ENCODE data around the gene PTPN6. TPM values are rescaled to one million over a fixed set of nuclear protein-coding genes. Genes with fewer than 3 reads are reported as not detected.

Gene PTPN6
- total RNA-seq, 1 donor from 2014 or later = 0.65 TPM

DNA sequence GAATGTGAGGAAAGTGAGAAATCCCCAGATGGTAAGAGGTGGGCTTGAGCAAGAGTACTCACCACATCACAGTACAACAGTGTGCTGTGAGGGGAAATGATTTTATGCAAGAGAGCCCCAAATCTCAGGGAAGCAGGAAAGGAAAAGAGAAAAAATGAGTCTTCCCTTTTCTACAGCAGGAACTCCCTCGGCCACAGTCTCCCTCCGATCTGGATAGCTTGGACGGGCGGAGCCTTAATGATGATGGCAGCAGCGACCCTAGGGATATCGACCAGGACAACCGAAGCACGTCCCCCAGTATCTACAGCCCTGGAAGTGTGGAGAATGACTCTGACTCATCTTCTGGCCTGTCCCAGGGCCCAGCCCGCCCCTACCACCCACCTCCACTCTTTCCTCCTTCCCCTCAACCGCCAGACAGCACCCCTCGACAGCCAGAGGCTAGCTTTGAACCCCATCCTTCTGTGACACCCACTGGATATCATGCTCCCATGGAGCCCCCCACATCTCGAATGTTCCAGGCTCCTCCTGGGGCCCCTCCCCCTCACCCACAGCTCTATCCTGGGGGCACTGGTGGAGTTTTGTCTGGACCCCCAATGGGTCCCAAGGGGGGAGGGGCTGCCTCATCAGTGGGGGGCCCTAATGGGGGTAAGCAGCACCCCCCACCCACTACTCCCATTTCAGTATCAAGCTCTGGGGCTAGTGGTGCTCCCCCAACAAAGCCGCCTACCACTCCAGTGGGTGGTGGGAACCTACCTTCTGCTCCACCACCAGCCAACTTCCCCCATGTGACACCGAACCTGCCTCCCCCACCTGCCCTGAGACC lies 15.6 kb upstream of the PTPN6 start:
- Mint-ChIP-seq H3K27me3 (ENCODE audit: low read depth) (no peaks in the 10 kb centered on the region), H3K4me1 (ENCODE audit: low read depth) (peaks cover 62% of the 10 kb centered on the region), H3K36me3 (ENCODE audit: low read depth) (peaks cover 27% of the 10 kb centered on the region), H3K9me3 (ENCODE audit: low read depth) (no peaks in the 10 kb centered on the region), H3K27ac (ENCODE audit: unreplicated experiment) (peak overlapping the region; percentile 60), H3K4me3 (ENCODE audit: unreplicated experiment) (no peak overlapping the region)
- TF ChIP-seq, protein P1, sequence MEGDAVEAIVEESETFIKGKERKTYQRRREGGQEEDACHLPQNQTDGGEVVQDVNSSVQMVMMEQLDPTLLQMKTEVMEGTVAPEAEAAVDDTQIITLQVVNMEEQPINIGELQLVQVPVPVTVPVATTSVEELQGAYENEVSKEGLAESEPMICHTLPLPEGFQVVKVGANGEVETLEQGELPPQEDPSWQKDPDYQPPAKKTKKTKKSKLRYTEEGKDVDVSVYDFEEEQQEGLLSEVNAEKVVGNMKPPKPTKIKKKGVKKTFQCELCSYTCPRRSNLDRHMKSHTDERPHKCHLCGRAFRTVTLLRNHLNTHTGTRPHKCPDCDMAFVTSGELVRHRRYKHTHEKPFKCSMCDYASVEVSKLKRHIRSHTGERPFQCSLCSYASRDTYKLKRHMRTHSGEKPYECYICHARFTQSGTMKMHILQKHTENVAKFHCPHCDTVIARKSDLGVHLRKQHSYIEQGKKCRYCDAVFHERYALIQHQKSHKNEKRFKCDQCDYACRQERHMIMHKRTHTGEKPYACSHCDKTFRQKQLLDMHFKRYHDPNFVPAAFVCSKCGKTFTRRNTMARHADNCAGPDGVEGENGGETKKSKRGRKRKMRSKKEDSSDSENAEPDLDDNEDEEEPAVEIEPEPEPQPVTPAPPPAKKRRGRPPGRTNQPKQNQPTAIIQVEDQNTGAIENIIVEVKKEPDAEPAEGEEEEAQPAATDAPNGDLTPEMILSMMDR (IDR thresholded peaks at IDR 0.05) = no peak
- DNase-seq (ENCODE audit: low spot score) = no peak

DNA sequence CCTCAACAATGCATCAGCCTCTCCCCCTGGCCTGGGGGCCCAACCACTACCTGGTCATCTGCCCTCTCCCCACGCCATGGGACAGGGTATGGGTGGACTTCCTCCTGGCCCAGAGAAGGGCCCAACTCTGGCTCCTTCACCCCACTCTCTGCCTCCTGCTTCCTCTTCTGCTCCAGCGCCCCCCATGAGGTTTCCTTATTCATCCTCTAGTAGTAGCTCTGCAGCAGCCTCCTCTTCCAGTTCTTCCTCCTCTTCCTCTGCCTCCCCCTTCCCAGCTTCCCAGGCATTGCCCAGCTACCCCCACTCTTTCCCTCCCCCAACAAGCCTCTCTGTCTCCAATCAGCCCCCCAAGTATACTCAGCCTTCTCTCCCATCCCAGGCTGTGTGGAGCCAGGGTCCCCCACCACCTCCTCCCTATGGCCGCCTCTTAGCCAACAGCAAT lies 14.9 kb upstream of the PTPN6 start:
- Mint-ChIP-seq H3K9me3 (ENCODE audit: low read depth) (no peaks in the 10 kb centered on the region), H3K36me3 (ENCODE audit: low read depth) (peaks cover 29% of the 10 kb centered on the region), H3K27ac (ENCODE audit: unreplicated experiment) (peak overlapping the region; percentile 49), H3K4me3 (ENCODE audit: unreplicated experiment) (peak overlapping the region; percentile 51), H3K27me3 (ENCODE audit: low read depth) (no peaks in the 10 kb centered on the region), H3K4me1 (ENCODE audit: low read depth) (peaks cover 59% of the 10 kb centered on the region)
- TF ChIP-seq, protein P1 (IDR thresholded peaks at IDR 0.05) = no peak
- DNase-seq (ENCODE audit: low spot score) = no peak

DNA sequence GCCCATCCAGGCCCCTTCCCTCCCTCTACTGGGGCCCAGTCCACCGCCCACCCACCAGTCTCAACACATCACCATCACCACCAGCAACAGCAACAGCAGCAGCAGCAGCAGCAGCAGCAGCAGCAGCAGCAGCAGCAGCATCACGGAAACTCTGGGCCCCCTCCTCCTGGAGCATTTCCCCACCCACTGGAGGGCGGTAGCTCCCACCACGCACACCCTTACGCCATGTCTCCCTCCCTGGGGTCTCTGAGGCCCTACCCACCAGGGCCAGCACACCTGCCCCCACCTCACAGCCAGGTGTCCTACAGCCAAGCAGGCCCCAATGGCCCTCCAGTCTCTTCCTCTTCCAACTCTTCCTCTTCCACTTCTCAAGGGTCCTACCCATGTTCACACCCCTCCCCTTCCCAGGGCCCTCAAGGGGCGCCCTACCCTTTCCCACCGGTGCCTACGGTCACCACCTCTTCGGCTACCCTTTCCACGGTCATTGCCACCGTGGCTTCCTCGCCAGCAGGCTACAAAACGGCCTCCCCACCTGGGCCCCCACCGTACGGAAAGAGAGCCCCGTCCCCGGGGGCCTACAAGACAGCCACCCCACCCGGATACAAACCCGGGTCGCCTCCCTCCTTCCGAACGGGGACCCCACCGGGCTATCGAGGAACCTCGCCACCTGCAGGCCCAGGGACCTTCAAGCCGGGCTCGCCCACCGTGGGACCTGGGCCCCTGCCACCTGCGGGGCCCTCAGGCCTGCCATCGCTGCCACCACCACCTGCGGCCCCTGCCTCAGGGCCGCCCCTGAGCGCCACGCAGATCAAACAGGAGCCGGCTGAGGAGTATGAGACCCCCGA lies 14.3 kb upstream of the PTPN6 start:
- Mint-ChIP-seq H3K36me3 (ENCODE audit: low read depth) (peaks cover 30% of the 10 kb centered on the region), H3K27ac (ENCODE audit: unreplicated experiment) (peak overlapping the region; percentile 49), H3K4me1 (ENCODE audit: low read depth) (peaks cover 58% of the 10 kb centered on the region), H3K9me3 (ENCODE audit: low read depth) (no peaks in the 10 kb centered on the region), H3K4me3 (ENCODE audit: unreplicated experiment) (peak overlapping the region; percentile 72), H3K27me3 (ENCODE audit: low read depth) (no peaks in the 10 kb centered on the region)
- DNase-seq (ENCODE audit: low spot score) = no peak
- TF ChIP-seq, protein P1 (IDR thresholded peaks at IDR 0.05) = no peak

DNA sequence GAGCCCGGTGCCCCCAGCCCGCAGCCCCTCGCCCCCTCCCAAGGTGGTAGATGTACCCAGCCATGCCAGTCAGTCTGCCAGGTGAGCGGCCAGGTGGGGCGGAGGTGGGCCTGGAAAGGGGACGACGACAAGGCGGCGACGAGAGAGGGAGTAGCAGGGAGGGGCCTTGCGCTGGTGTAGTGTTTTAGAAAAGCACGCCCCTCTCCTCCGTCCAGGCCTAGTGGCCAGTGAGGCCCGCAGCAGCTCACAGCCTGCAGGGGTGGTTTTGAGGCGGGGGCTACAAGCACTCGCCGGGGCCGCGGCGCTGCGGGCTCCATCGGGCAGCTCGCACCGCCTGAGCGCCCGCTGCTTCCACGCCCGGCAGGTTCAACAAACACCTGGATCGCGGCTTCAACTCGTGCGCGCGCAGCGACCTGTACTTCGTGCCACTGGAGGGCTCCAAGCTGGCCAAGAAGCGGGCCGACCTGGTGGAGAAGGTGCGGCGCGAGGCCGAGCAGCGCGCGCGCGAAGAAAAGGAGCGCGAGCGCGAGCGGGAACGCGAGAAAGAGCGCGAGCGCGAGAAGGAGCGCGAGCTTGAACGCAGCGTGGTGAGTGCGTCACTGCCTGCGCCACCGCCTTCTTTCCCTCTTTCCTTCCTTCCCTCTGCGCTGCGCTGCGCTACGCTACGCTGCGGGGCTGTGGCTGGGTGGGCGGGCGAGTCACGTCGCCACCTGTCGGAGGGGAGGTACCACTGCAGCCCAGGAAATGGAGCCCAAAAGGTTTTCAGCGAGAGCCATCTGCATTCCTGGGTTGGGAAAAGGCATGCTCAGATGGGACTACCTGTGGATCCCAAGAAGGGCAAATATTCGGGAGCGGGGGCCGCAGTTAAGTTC lies 13.4 kb upstream of the PTPN6 start:
- TF ChIP-seq, protein P1 (IDR thresholded peaks at IDR 0.05) = peak; percentile 92
- Mint-ChIP-seq H3K27me3 (ENCODE audit: low read depth) (no peaks in the 10 kb centered on the region), H3K9me3 (ENCODE audit: low read depth) (no peaks in the 10 kb centered on the region), H3K27ac (ENCODE audit: unreplicated experiment) (peak overlapping the region; percentile 78), H3K4me3 (ENCODE audit: unreplicated experiment) (peak overlapping the region; percentile 72), H3K36me3 (ENCODE audit: low read depth) (peaks cover 30% of the 10 kb centered on the region), H3K4me1 (ENCODE audit: low read depth) (peaks cover 58% of the 10 kb centered on the region)
- DNase-seq (ENCODE audit: low spot score) = no peak
